ENCODE results near the gene TMEM107.
"Not testable (repeated sequence)": the region's sequence is repeated elsewhere in the genome, so short reads cannot be mapped to it uniquely, and the experiment has no call there.

TMEM107 gene

DNA sequence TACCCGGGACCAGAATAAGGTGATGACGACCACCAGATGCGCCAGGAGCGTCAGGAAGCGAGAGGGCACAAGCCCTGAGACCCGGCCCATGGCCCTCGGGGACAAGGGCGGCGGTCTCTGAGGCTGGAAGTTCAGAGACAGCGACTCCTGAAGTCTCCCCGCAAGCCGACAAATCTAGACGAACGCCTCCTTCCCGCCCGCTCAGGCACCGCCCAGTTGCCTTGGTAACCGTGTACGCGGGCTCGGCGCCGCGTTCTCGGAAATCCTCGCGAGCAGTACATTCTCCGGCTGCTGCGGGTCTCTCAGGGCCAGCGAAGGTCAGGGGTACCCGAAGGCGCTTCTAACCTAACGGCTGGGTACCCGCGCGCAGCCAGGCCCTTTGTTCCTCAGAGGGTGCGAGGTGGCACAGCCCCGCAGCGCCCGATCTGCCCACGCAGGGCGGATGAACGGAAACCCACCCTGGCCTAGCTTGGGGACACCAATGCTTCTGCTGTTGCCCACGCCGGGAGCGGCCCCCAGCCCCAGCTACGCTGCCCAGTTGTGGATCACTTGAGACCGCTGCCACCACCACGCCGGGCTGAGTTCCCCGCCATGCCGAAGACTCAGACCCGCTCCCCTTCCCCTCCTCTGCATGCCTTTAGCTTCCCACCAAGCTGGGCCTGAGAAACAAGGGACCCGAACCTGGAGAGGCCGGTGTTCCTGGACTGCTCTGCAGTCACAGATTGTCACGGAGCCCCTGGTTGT is at the start of gene TMEM107:
Gene TMEM107 (minus strand): TSS at position 184 of the 744 bp plus-strand sequence. CDS start 94 bp downstream, at position 90.
- peak; percentile 85 for DNase-seq

- no peak for DNase-seq
Measured at GRCh38 chr17:8224891-8225812, 49.0 kb upstream of the TMEM107 start.

DNA sequence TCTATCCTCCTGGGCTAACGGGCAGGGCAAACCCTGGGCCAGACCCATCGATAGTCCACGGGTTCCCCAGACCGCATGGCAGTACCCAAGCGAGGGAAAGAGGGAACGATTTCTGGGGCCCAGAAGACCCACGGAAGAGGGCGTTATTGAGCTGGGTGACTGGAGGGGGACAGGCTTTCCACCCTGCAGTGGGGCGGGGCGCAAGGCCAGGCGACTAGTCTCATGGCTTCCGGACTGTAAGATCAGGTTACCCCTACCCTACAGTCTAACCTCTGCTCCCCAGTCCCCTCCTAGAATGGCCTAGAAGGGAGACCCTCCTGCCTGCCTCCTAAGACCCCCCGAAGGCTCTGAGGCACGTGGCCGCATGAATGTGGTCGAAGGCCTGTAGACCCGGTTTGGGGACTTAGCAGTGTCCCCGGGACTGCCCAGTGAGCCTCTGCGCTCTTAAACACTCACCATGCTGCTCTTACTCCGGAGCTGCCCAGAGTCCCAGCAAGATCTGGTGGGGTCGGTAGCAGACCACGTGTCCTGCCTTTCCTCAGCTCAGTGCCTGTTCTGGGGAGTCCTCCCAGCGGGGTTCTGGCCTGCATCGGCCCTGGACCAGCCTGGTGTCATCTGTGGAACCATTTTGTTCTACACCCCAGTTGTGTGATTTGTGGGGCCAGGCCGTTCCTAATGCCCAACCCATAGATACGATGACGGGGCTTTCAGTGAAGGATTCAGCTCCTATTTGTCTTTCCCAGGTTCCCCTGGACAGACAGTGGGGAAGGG is 47.4 kb upstream of the TMEM107 start:
- peak; percentile 45 to 50 for DNase-seq

- DNase-seq = peak; percentile 87 to 90
Measured at GRCh38 chr17:8222630-8223355, 46.6 kb upstream of the TMEM107 start.

DNA sequence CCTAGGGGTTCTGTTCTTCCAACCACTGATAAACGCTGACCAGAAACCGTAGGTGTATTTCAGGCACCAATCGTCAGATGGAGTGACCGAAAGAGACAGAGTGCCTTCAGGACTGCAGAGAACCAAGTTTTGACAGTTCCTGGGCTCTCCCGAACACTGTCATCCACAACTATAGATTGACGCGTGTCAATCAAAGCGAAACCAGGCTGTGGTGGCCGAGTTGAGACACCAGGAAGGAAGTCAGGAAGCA is 46.1 kb upstream of the TMEM107 start:
- DNase-seq = no peak

- DNase-seq = peak; percentile 83 to 90
Measured at GRCh38 chr17:8221663-8222379, 45.6 kb upstream of the TMEM107 start.

GRCh38 chr17:8220783-8221662 is 44.8 kb upstream of the TMEM107 start:
- peak; percentile 80 to 87 for DNase-seq

- DNase-seq = not testable (repeated sequence)
Measured at GRCh38 chr17:8214000-8214399, 37.8 kb upstream of the TMEM107 start.

- no peak for DNase-seq
Measured at GRCh38 chr17:8212312-8213180, 36.4 kb upstream of the TMEM107 start.

- no peak for DNase-seq
Measured at GRCh38 chr17:8210761-8211458, 34.7 kb upstream of the TMEM107 start.

- DNase-seq = peak; percentile 93
Measured at GRCh38 chr17:8209907-8210760, 34.0 kb upstream of the TMEM107 start, which contains the start of gene AURKB. TSS of gene AURKB (minus strand) at chr17:8210575. CDS start at chr17:8210224, 351 bp downstream.

DNA sequence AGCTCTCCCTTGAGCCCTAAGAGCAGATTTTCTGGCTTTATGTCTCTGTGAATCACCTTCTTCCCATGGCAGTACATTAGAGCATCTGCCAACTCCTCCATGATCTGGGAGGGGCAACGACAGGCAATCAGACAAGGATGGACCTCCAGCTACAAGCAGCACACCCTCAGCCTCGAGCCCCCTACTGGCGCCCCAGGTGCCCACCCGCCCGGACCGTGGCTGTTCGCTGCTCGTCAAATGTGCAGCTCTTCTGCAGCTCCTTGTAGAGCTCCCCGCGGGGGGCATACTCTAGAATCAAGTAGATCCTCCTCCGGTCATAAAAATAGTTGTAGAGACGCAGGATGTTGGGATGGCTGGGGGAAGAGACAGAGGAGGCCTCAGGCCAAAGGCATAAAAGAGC is 30.4 kb upstream of the TMEM107 start:
- no peak for DNase-seq

GRCh38 chr17:8204761-8205555 is 28.8 kb upstream of the TMEM107 start:
- no peak for DNase-seq

DNA sequence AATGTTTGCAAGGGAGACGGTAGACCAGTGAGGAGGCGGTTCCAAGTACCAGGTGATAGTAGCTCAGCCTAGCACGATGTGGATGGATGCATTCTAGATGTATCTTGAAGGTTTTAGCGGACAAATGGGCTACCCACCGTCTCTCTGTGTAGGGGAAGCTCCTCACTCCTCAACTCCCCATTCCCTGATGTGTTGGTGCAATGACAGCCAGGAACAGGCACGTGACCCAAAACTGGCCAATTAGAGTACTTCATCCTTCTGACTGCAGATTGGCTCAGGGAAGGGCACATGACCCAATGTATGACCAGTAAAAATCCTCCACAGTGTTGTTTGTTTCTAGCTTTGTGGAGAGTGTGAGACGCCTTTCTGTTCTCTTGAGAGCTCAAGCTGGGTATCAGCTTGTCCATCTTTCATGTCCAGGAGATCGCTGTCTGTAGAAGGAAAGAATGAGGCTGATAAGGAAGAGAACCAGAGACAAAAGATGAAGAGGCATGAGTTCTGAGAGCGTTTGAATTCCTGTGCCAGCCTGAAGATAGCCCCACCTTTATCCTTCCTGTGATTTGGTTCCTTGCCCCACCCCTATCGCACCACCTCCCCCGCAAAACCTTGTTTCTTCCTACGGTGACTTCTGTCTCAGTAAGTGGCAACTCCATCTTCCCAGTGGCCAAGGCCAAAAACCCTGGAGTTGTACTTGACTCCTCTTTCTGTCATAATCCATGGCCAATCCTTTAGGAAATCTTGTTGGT is 16.1 kb upstream of the TMEM107 start:
- DNase-seq = peak; percentile 36 to 52

DNA sequence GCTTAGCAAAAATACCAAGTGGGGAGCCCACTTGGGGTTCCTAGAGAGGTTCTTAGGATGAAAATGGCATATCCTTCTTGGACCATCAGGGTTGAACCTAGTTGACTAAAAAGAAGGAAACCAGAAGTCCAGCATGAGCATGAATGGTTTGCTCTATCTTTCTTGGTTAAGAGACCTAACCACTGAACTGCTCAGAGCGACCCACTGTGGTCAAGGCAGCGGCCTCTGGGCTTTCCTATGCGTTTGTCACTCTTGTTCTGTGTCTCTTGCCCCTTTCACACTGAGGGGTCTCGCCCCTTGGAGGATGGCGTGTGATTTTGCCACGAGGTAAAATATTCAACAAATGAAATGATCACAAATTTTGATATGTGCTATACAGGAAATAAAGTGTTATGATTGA is 14.3 kb upstream of the TMEM107 start:
- no peak for DNase-seq

GRCh38 chr17:8189711-8190477 is 13.7 kb upstream of the TMEM107 start, which contains the start of gene BORCS6:
TSS of gene BORCS6 (minus strand) at chr17:8190180. CDS start at chr17:8190140, 40 bp downstream.
- DNase-seq = peak; percentile 92 to 94
